Measurements from ENCODE around the gene DEFB129.
A peak's percentile ranks its signal among the peaks of the same experiment; 100 is the strongest.

The DEFB129 gene

GRCh38 chr20:275791-276190, 48.7 kb downstream of the DEFB129 start:
- Histone ChIP-seq H3K4me2 (ENCODE audit: low read length) (no peak overlapping the region), H3K4me1 (no peaks in the 10 kb centered on the region), H3K79me2 (no peaks in the 10 kb centered on the region), H3K27ac (no peak overlapping the region), H3K27me3 (ENCODE audit: control insufficient read depth, insufficient read depth, low read length) (no peaks in the 10 kb centered on the region), H3K4me3 (ENCODE audit: low read depth, low read length) (no peak overlapping the region), H3K9me3 (ENCODE audit: control insufficient read depth, low read length) (no peaks in the 10 kb centered on the region), H3K9ac (no peak overlapping the region), H2AFZ (no peak overlapping the region), H3K36me3 (ENCODE audit: control insufficient read depth, insufficient read depth, low read length) (no peaks in the 10 kb centered on the region)
- TF ChIP-seq CTCF (IDR thresholded peaks at IDR 0.05): no peak

DNA sequence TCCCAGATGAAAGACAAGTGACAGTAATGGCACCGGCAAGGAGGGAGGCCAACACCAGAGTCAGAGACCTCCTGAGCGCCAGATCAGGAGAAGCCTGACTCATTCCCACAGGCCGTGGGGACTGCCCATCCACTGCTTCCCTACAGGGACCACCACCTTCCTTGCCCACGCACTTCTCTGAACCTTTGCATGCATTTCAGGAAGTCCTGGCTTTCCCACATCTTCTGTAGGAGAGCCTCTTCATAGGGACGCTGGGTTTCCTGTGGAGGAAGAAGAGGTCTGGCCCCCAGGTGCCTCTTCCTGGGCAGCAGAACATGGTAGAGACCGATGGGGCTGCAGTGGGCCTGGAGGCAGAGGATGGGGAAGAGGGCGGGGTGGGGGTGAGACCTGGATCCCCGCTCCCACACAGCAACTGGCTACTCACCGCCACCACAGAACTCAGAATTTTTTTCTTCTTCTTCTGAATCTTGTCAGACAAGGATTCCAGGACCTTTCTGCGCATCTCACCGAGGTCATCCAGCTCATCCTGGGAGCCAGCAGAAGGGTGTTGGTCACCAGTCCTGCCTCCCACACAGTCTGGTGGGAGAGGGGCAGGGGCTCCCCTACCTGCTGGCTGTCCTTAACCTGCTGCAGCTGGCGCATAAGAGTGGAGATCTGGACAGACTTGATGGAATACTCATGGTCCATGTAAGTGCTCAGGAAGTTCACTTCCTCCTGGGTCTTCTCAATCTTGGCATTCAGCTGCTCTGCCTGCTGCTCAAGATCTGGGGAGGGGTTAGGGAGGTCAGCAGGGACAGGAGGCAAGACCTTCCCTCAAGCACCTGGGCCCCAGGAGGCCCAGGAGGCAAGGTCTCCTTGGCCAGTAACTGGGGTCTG, 49.8 kb downstream of the DEFB129 start:
- no peaks in the 10 kb centered on the region for H3K9me3 ChIP-seq (ENCODE audit: control insufficient read depth, low read length)

DNA sequence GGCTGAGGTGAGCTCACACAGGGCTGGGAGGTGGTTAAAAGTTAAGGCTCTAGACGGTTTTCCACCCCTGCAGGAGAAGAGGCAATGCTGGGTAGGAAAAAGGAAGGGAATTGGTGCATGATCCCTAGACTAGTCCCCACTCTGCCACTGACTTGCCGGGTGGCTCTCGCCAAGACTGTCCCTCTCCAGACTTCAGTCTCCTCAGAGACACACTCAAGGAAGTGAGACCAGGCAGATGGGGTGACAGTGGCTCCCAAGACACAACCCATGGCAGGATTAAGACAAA, 50.4 kb downstream of the DEFB129 start:
- Histone ChIP-seq H3K4me1 (no peaks in the 10 kb centered on the region), H3K9me3 (ENCODE audit: control insufficient read depth, low read length) (no peaks in the 10 kb centered on the region), H3K9ac (no peak overlapping the region), H3K4me3 (ENCODE audit: low read depth, low read length) (no peak overlapping the region), H3K27ac (no peak overlapping the region), H3K79me2 (no peaks in the 10 kb centered on the region), H3K4me2 (ENCODE audit: low read length) (no peak overlapping the region), H2AFZ (no peak overlapping the region), H3K36me3 (ENCODE audit: control insufficient read depth, insufficient read depth, low read length) (no peaks in the 10 kb centered on the region), H3K27me3 (ENCODE audit: control insufficient read depth, insufficient read depth, low read length) (no peaks in the 10 kb centered on the region)
- no peak for TF ChIP-seq CTCF (IDR thresholded peaks at IDR 0.05)

More for the DNA sequence above, 49.8 kb downstream of the DEFB129 start:
- H3K4me2 ChIP-seq (ENCODE audit: low read length): no peak overlapping the region
- H3K27me3 ChIP-seq (ENCODE audit: control insufficient read depth, insufficient read depth, low read length): no peaks in the 10 kb centered on the region
- no peak overlapping the region for H3K4me3 ChIP-seq (ENCODE audit: low read depth, low read length)
- H3K27ac ChIP-seq: no peak overlapping the region
- no peak overlapping the region for H3K9ac ChIP-seq
- no peaks in the 10 kb centered on the region for H3K79me2 ChIP-seq
- no peak overlapping the region for H2AFZ ChIP-seq
- H3K36me3 ChIP-seq (ENCODE audit: control insufficient read depth, insufficient read depth, low read length): no peaks in the 10 kb centered on the region
- TF ChIP-seq CTCF (IDR thresholded peaks at IDR 0.05): no peak
- H3K4me1 ChIP-seq: no peaks in the 10 kb centered on the region

DNA sequence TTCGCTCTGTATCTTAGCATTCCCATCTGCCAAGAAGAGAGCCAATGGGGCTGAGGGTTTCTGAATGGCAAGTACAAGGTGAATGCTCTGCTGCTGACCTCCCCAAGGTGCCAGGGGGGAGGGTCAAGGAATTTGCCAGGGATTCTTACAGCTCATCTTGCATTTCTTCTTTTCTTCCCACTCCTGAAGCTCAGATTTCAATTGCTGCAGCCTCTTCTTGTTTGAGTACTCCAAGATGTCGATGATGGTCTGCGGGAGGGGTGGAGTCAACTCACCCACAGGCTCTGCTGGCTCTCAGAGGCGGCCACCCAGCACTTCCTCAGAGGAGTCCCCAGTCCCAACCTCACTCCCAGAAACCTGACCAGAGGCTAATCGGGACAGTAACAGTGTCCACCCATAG, 51.1 kb downstream of the DEFB129 start:
- no peaks in the 10 kb centered on the region for H3K27me3 ChIP-seq (ENCODE audit: control insufficient read depth, insufficient read depth, low read length)
- TF ChIP-seq CTCF (IDR thresholded peaks at IDR 0.05): no peak
- H3K4me2 ChIP-seq (ENCODE audit: low read length): peak overlapping the region; percentile 24
- H3K4me3 ChIP-seq (ENCODE audit: low read depth, low read length): no peak overlapping the region
- no peaks in the 10 kb centered on the region for H3K9me3 ChIP-seq (ENCODE audit: control insufficient read depth, low read length)
- no peaks in the 10 kb centered on the region for H3K36me3 ChIP-seq (ENCODE audit: control insufficient read depth, insufficient read depth, low read length)
- no peak overlapping the region for H3K9ac ChIP-seq
- H2AFZ ChIP-seq: no peak overlapping the region
- no peak overlapping the region for H3K27ac ChIP-seq
- no peaks in the 10 kb centered on the region for H3K79me2 ChIP-seq
- H3K4me1 ChIP-seq: no peaks in the 10 kb centered on the region

Data from parathyroid adenoma (tissue), 2 donors.